ENCODE results near the gene CLPSL2.

Gene CLPSL2

DNA sequence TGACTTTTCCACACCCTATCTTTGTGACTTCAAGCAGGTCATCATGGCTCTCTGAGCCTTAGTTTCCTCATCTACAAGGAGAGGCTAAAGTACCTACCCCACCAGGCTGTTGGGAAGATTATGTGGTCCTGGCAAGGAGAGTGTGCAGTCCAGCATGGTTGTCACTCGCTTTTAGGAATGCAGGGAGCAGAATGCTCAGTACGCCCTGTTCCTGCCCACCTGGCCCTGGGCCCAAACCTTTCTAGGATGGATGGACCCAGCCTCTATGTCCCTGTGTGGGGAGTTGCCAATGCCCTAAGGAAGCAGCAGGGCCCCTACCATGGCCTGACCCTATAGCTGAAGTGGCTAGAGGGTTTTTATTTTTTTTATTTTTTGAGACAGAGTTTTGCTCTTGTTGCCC is 2.0 kb downstream of the CLPSL2 start:
- no peak for DNase-seq
- in situ Hi-C loops (cut with MboI; ENCODE audit: low pct_unique_long_range_greater_than_20kb, low sequenced_read_pairs) = no loop called here

DNA sequence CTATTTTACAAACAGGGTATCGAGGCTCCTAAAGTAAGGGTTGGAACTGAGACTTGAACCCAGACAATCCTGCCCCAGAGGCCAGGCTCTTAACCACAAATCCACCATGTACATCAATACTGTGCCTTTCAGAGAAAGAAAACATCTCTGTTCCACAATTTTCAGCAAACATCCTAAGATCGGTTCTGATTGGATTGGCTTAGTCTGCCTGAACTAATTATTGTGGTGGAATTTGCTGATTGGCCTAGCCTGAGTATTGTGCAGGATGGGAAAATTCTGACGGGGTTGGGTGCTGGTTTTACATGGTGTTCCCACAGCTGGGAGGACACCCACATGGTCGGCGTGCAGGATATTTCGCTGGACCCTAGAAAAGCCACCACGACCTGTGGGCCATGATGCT is 4.3 kb downstream of the CLPSL2 start, which contains the start of gene CLPSL1:
Gene CLPSL1 (plus strand): TSS at position 301 of the 400 bp plus-strand sequence. CDS start 92 bp downstream, at position 393.
- DNase-seq = no peak
- in situ Hi-C loops (cut with MboI; ENCODE audit: low pct_unique_long_range_greater_than_20kb, low sequenced_read_pairs) = no loop called here

DNA sequence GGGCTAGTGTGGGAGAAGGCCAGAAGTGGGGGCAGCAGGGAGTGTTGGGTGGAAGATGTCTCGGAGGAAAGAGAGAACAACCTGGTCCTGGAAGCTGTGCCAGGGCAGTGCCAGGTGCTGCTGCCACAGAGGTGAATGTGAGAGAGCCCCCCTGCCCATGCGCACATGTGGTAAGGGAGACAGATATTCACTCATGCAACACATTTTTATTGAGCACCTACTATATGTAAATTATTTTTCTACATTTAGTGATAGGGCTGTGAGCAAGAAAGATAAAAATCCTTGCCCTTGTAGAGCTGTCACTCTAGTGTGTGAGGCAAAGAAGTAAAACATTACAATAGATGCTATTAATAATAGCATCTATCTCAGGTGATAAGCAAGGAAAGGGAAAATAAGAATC is 4.9 kb downstream of the CLPSL2 start:
- in situ Hi-C loops (cut with MboI; ENCODE audit: low pct_unique_long_range_greater_than_20kb, low sequenced_read_pairs) = no loop called here

DNA sequence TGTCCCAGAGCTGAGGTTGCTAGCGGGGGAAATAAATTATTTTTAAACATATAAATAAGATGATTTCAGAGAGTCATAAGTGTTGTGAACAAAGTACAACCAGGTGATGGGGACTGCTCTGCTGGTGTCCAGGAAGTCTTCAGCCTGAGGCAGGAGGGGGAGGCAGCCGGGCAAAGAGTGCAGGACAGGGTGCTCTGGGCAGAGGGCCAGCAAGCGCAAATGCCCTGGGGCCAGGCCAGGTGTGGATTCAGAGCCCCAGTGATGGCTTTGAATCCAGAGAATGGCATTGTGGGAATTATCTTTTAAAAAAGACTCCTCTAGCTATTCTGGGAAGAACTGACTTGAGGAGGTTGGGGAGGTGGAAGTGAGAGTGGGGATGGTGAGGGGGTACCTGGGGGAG is 6.0 kb downstream of the CLPSL2 start:
- in situ Hi-C loops (cut with MboI; ENCODE audit: low pct_unique_long_range_greater_than_20kb, low sequenced_read_pairs) = no loop called here
- DNase-seq = no peak

More for the DNA sequence above, 4.9 kb downstream of the CLPSL2 start:
- no peak for DNase-seq

DNA sequence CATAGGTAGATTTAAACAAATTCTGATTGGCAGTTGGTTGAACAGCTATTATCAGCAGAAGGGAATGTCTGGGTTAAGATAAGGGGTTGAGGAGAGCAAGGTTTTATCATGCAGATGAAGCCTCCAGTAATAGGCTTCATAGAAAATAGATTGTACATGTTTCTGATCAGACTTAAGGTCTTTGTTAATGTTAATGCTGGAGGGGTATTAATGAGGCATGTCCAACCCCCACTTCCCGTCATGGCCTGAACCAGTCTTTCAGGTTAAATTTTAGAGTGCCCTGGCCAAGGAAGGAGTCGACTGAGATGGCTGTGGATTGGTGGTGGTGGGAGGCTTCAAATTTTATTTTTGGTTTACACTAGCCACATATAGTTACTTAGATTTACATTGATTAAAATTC is 7.8 kb downstream of the CLPSL2 start:
- no peak for DNase-seq
- in situ Hi-C loops (cut with MboI; ENCODE audit: low pct_unique_long_range_greater_than_20kb, low sequenced_read_pairs) = no loop called here

DNA sequence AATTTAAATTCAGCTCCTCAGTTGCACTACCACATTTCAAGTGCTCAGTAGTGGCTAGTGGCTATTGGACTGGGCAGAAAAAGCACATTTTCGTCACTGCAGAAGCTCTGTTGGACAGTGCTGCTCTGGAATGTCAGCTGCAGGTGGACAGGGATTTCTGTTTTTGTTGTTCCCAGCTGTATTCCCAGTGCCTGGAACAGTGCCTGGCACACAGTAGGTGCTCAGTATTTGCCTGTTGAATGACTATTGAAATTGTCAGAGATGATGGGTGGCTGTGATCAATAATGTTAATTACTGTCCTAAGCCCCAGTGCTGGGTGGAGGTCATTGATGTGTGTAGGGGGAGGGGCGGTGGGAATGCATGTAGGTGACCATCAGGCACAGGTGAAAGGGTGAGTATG is 9.9 kb downstream of the CLPSL2 start:
- in situ Hi-C loops (cut with MboI; ENCODE audit: low pct_unique_long_range_greater_than_20kb, low sequenced_read_pairs) = no loop called here
- no peak for DNase-seq

DNA sequence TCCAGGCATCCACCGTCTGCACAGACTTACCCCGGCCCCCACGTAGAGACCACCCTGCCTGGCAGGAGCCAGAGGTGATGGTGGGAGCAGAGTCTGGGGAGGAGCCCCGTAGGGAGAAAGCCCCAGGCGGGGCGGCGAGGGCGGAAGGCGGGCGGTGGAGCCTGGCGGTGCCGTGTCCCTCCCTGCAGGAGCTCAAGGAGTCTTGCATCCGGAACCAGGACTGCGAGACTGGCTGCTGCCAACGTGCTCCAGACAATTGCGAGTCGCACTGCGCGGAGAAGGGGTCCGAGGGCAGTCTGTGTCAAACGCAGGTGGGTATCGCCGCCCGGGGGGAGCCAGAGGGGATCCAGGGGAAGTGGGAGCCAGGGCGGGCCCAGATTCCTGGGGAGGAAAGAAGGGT is 10.4 kb downstream of the CLPSL2 start:
- in situ Hi-C loops (cut with MboI; ENCODE audit: low pct_unique_long_range_greater_than_20kb, low sequenced_read_pairs) = no loop called here
- no peak for DNase-seq

DNA sequence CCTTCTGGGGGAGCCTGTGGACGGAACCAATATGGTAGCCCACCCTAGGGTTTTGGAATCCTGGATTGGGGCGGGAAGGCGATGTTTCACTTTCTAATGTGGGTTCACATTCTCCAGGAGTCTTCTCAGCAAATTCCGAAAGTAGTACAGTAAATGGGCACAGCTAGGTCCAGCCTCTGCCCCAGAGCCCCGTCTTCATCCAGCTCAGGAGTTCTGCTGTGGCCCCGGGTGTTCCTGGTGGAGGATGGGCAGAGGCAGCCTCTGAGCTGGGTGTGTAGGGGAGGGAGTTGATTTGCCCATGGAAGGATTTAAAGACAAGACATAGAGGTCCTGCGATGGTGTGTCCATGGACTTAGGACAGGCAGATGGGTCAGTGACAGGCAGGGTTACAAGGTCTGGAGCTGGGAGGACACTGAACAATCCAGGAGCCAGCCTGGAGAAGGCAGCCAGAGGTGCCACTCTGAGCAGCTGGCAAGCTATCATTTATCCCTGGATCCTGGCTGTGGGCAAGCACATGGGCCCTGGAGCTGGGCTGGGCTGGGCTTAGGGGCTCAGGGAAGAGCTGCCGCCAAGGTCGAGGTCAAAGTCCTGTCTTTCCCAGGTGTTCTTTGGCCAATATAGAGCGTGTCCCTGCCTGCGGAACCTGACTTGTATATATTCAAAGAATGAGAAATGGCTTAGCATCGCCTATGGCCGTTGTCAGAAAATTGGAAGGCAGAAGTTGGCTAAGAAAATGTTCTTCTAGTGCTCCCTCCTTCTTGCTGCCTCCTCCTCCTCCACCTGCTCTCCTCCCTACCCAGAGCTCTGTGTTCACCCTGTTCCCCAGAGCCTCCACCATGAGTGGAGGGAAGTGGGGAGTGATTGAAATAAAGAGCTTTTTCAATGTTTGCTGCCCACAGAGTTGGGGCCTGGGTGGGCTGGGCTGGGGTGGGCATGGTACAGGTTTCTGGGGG is 11.1 kb downstream of the CLPSL2 start:
- DNase-seq = no peak
- in situ Hi-C loops (cut with MboI; ENCODE audit: low pct_unique_long_range_greater_than_20kb, low sequenced_read_pairs) = no loop called here

DNA sequence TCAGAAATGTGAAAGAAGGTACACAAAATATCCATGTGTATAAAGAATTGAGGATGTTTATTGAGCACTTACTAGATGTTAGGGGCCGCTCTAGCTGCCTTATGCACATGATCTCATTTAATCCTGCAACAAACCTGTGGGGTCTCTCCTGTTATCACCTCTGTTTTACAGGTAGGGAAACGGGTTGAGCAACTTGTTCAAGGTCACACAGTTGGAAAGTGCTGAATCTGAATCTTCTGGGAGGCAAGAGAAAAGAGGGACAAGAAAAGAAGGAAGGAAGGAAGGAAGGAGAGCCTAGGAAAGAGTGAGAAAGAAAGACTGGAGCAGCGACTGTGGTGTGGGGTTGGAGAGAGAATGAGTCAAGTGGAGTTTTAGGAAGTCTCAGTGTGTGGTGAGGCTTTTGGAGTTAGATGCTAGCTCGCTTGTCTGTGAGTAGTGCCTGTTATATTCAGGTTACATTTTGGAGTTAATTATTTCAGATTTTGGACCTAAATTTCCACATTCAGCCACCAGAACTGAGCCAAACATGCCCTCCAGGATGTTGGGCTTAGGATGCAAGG is 12.1 kb downstream of the CLPSL2 start:
- in situ Hi-C loops (cut with MboI; ENCODE audit: low pct_unique_long_range_greater_than_20kb, low sequenced_read_pairs) = no loop called here
- no peak for DNase-seq

DNA sequence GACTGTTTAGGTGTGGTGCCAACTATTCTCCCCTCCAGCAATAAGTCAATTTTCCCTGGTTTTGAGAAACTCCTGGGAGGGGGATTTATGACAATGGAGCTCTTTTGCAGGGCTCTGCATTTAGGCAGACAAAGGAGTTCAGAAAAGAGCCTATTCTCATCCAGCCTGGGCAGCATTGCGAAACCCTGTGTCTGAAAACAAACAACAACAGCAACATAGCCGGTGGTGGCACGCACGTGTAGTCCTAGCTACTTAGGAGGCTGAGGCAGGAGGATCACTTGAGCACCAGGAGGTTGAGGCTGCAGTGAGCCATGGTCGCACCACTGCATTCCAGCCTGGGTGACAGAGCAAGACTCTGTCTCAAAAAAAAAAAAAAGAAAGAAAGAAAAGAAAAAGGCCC is 14.3 kb downstream of the CLPSL2 start:
- in situ Hi-C loops (cut with MboI; ENCODE audit: low pct_unique_long_range_greater_than_20kb, low sequenced_read_pairs) = no loop called here
- no peak for DNase-seq

DNA sequence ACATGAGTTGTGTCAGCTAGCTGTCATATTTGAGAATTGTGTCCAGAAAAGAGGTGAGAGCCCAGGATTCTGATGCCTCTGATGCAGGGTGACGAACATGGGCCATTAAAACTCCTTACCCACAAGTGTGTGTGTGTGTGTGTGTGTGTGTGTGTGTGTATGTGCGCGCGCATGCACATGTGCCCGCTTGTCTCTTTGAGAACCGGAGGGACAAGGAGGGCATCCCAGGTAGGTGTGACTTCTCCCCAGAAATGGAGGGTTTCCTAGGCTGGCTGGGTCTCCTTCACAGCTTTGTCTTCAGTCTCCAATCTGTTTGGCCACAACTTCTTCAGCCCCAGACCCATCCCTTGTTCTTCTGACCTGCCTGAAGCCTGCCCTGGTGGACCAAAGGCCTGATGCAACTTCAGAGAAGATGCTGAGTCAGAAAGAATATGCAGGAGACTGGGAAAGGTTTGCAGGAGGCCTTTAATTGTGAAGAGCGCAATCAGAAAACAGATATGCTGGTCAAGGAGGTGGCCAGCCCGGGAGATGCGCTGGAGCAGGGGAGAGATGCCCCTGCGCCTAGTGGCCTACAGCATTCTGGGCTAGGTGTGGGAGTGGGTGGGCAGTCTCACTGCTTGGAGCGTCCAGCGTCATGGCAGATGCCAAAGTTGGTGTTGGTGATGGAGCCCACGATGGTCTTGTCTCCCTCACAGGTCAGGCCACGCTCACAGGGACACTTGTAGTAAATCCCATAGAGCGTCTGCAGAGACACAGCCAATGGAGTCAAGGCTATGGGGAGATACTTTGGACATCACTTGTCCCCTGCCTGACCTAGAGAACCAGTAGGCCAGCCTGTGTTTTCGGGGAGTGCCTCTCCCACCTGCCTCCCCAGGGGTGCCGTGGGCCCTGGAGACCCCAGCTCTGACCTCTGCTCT is 18.4 kb downstream of the CLPSL2 start:
- in situ Hi-C loops (cut with MboI; ENCODE audit: low pct_unique_long_range_greater_than_20kb, low sequenced_read_pairs) = no loop called here
- DNase-seq = no peak

DNA sequence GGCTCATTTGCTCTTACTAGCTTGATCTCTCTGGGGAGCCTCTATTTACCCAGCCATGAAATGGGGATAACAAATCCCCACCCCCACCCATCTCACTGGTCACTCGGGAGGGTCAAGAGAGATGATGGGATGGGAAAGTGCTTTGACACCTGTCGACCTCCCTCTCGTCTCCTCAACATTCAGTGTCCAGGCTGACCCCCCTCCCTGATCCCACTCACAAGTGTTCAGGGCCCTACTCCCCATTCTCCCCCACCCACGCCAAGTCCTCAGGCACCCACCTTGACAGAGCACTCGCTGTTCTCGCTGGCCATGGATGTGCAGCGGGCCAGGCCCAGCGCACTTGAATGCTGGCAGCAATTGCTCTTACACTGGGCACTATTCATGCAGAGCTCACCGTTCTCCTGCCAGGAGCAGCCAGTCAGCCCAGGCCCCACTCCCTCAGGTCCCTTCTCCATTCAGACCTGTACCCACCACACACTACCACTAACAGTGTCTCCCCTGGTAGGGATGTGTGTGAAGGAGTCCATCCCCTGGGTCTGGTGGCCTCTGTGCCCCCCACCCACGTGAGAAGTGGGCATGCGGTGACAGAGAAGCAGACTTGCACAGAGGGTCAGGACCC is 19.2 kb downstream of the CLPSL2 start:
- DNase-seq = no peak
- in situ Hi-C loops (cut with MboI; ENCODE audit: low pct_unique_long_range_greater_than_20kb, low sequenced_read_pairs) = no loop called here

DNA sequence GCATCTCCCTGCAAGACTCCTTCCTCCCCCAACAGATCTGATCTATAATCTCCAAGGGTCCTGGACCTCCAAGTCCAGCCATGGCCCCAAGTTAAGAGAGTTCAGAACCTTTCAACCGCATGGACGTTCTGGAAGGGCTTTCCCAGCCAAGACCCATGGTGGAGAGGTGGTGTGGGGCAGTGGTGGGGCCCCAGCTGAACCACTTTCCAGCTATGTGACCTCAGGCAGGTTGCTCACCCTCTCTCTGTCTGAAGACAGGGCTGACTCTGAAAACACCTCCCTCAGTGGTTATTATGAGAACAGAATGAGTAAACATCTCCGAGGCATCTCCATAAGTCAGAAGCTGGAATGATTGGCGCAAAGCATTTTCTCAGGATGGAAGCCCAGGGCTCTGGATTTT is 19.8 kb downstream of the CLPSL2 start:
- in situ Hi-C loops (cut with MboI; ENCODE audit: low pct_unique_long_range_greater_than_20kb, low sequenced_read_pairs) = no loop called here
- DNase-seq = no peak

DNA sequence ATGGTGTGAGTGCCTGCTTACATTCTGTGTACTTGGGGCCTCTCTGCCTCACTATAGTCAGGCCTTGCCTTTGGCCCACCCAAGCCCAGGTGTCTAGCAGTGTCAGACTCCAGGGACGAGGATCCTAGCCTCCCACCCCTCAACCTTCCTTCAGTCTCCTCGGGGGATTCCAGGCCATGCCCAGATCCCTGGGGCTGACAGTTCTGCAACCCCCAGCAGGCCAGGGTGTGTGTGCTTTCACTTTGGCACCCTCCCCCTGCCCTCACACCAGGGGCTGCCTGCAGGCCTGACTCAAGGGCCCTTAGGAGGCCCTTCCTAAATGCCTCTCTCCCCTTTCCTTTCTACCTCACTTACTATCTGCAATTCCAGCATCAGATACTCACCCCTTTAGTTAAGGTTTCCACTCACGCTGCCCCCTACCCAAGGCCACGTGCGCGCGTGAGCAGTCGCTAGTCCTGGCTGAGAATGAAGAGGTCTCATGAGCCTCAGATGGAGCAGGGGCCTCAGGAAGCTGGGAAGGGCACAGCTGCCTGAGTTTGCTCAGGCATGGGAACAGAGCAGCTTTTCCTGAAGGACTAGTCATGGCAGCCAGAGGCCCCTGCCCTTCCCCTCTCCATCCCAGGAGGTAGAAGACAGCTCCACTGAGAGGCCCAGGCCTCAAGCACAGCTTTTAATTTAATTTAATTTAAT is 21.6 kb downstream of the CLPSL2 start:
- in situ Hi-C loops (cut with MboI; ENCODE audit: low pct_unique_long_range_greater_than_20kb, low sequenced_read_pairs) = no loop called here
- DNase-seq = no peak

DNA sequence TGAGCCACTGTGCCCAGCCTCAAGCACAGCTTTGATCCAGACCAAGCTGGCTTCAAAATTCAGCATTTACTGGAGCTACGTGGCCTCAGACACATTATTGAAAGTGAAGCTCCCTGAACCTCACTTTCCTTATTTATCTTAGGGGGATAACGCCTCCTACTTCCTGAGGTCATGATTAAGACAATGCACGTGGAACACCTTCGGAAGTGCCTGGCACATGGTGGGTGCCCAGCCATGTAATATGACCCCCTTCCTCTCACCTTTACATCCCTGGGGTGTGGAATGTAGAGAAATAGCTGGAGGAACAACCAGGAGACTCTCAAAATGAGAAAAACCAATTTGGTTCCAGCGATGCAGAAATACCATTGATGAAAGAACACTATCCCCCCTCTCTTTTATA is 22.3 kb downstream of the CLPSL2 start:
- in situ Hi-C loops (cut with MboI; ENCODE audit: low pct_unique_long_range_greater_than_20kb, low sequenced_read_pairs) = no loop called here
- DNase-seq = no peak

DNA sequence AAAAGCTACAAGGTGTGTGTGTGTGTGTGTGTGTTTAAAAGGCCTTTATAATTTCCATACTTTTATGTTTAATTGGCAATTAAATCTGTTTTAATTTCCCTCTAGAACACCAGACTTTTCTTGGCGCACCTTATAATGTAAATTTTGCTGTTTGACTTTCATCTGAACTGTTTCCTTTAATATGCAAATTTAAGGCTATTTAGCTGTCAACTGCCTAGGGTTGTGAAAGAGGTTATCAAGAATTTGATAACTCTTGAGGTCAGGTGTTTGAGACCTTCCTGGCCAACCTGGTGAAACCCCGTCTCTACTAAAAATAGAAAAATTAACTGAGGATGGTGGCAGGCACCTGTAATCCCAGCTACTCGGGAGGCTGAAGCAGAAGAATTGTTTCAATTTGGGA is 24.8 kb downstream of the CLPSL2 start:
- no peak for DNase-seq
- in situ Hi-C loops (cut with MboI; ENCODE audit: low pct_unique_long_range_greater_than_20kb, low sequenced_read_pairs) = no loop called here

DNA sequence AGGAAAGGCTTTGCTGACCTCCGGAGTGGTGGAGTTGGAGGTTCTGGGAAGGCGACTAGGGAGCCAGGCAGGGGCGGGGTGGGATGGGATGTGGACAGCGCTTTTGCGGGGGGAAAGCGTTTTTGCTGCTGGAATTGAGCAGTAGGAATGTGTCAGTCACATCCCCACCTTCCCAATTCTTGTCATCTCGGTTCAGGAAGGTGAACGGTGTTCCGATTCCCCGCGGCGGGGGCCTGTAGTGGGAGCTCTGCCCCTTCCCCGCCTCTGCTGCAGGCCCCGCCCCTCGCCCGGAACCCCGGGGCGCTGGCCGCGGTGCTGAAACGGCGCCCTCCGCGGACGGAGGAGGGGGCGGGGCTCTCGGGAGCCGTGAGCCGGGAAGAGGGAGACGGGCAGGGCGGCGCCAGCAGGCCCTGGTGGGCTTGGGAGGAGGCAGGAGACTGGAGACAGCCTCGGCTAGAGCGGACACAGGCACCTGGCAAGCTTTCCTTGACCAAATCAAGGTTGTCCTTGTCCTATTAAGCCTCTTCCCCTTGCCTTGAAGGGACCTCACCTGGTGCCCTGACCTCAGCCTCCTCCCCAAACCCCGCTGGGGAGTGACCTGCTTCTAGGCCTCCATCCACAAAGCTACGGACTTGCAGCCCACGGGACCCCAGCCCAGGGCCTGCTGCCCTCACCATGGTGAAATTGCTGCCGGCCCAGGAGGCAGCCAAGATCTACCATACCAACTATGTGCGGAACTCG is 28.8 kb downstream of the CLPSL2 start, which contains the start of gene LHFPL5:
Gene LHFPL5 (plus strand): TSS at position 357 of the 741 bp plus-strand sequence. CDS start 319 bp downstream, at position 676.
- peak; percentile 64 for DNase-seq
- in situ Hi-C loops (cut with MboI; ENCODE audit: low pct_unique_long_range_greater_than_20kb, low sequenced_read_pairs) = no loop called here

DNA sequence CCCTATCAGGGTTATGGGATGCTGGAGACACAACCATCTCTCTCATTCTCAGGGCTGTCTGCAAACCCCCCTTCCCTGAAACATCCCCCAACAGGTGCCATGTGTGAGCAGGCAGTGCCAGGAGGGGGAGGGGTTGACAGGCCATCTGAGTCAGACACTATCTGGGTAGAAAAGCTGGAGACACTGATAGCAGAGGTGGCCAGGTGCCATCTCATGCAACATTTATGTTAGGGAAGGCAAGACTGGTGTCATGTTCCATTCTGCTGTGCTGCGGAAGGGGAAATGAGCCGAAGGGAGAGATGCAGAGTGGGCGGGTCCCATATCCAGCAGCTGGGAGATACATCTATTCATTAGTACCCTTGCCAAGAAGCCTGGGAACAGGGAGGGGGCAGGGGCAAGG is 32.3 kb downstream of the CLPSL2 start:
- in situ Hi-C loops (cut with MboI; ENCODE audit: low pct_unique_long_range_greater_than_20kb, low sequenced_read_pairs) = no loop called here
- DNase-seq = no peak
